Coronary artery (tissue), 2 donors: Measurements from ENCODE around the gene EXOSC2.
A peak's percentile ranks its signal among the peaks of the same experiment; 100 is the strongest.

Experiments
- DNase-seq: peaks from one replicate; pipeline ENCODE4 v3.0.0-alpha.2; 2017; ENCODE audit warnings: low spot score
- H3K27ac ChIP-seq, 2 donors: fragments of 200-600 bp; sonication (generic); one replicate each; pipeline ENCODE4 v1.5.1; 2016 to 2019
- H3K4me3 ChIP-seq: fragments of 200-600 bp; sonication (generic); 2 replicates; pipeline ENCODE4 v1.5.1; 2016; ENCODE audit warnings: mild to moderate bottlenecking, moderate library complexity
- CTCF ChIP-seq: fragments of 200-600 bp; sonication (generic); IDR thresholded peaks from one replicate; pipeline ENCODE4 v1.5.1; 2019; ENCODE audit warnings: antibody characterized with exemption

The EXOSC2 gene

DNA sequence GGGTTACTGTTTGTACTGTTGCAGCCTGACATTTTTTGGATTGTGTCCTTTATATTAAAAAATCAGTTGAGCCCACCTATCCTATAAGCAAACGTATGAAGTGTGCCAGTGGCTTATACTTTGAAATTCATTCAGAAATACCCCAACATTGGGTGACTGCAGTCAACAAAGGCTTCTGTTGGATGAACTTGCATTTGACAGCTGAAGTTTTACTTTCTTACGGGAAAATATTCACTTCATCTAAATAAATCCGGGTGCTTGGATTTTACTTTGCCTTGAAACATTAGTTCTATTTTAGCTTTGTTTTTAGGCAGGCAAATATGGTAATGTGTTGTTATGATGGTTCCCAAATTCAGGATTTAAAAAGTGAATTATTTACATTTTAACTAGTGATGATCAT lies 21.7 kb downstream of the EXOSC2 start:
- Histone ChIP-seq H3K27ac (peak overlapping the region in 1 of 2 donors; percentile 99), H3K4me3 (peak overlapping the region; percentile 89)
- no peak for DNase-seq
- no peak for TF ChIP-seq CTCF

DNA sequence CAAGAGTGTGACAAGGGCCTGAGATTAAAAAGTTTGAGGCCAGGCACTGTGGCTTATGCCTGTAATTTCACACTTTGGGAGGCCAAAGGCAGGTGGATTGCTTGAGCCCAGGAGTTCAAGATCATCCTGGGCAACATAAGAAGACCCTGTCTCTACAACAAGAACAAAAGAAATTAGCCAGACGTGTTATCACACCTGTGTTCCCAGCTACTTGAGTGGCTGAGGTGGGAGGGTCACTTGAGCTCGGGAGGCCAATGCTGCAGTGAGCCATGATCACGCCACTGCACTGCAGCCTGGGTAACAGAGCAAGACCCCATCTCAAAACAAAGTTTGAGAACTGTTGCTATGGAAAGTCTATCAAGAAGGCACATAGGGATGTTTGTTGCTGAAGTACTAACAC lies 25.0 kb downstream of the EXOSC2 start:
- DNase-seq = no peak
- TF ChIP-seq CTCF = no peak
- Histone ChIP-seq H3K27ac (no peak overlapping the region), H3K4me3 (no peak overlapping the region)

- no peak for DNase-seq
- TF ChIP-seq CTCF = no peak
- Histone ChIP-seq H3K27ac (no peak overlapping the region), H3K4me3 (no peak overlapping the region)
These were observed 27.2 kb downstream of the EXOSC2 start for GRCh38 chr9:130720762-130721161.

DNA sequence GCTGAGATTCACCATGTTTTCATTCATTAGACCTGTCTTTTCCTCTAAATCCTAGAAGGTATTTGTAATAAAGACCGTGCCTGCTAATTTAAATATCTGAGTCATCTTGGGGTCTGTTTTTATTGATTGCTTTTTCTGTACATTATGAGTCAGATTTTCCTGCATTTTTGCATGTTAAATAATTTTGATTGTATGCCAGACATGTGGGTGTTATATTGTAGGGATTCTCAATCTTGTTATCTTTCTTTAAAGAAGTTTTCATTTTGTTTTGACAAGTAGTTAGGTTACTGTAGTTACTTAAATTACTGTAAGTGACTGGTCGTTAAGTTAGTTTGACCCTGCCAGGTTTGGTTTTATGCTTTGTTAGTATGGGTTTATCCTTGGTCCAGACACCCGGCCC lies 35.1 kb downstream of the EXOSC2 start:
- no peak overlapping the region for H3K27ac ChIP-seq
- no peak overlapping the region for H3K4me3 ChIP-seq
- TF ChIP-seq CTCF = no peak
- DNase-seq = no peak

DNA sequence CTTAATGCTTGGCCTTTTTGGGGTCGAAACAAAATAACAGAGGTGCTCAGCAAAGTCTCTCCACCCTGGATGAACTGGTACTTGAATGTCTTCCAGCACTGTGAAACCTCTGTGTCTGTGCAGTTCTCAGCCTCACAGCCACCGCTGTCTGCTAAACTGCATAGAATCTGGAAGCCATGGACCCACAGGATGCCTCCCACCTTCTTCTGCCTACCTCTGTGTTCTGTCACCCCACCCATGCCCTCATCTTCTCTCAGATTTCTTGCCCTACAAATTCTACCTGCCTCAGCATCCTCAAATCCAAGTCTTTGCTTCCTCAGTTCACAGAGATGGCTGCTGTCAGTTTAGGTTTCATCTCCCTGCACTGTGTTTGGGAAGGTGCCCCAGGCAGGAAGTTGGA lies 35.6 kb downstream of the EXOSC2 start:
- no peak for DNase-seq
- H3K4me3 ChIP-seq = no peak overlapping the region
- TF ChIP-seq CTCF = no peak
- no peak overlapping the region for H3K27ac ChIP-seq

DNA sequence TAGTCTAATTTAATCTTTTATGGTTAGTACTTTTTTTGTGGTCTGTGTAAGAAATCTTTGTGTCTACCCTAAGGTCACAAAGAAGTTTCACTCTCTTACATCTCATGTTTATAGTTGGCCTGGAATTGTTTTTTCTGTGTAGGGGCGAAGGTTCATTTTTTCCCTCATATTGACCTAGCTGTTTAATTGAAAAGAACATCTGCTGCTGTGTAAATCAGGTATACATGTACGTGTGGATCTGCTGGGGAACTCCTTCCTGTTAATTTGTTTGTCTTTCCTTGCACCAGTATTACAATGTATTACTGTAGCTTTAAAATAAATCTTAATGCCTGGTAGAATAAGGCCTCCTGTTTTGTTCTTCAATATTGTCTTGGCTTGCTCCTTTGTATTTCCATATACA lies 37.8 kb downstream of the EXOSC2 start:
- DNase-seq = no peak
- no peak for TF ChIP-seq CTCF
- no peak overlapping the region for H3K4me3 ChIP-seq
- H3K27ac ChIP-seq = no peak overlapping the region

DNA sequence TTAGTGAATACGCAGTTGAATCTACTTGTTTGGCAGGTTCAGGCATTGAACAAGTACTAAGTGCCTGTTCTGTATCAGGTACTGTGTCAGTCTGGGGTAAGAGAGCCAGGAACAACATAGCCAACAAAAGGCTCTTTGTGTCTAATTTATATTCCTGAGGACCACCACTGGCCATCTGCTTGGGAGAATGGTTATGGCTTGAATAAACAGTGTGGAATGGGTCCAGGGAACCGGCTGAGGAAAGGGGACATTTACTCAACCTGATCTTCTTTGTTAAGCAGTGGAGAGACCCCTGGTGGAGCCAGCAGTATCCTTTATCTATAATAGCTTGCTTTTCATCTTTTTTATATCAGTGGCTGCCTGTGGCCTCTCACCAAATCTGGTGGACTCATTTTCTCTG lies 38.6 kb downstream of the EXOSC2 start:
- H3K27ac ChIP-seq = no peak overlapping the region
- no peak for TF ChIP-seq CTCF
- no peak for DNase-seq
- H3K4me3 ChIP-seq = no peak overlapping the region
